Cerebellar cortex (tissue), 1 donor: ENCODE measurements around the gene C22orf31.
"Not testable (repeated sequence)": the region's sequence is repeated elsewhere in the genome, so short reads cannot be mapped to it uniquely, and the experiment has no call there.

Experiments
- DNase-seq: peaks from one replicate; pipeline ENCODE4 v3.0.0-alpha.2; 2015; ENCODE audit warnings: low spot score

Gene C22orf31

GRCh38 chr22:29061773-29062172 is at the start of gene C22orf31:
C22orf31 (minus strand) TSS chr22:29061831; CDS start chr22:29061792, 39 bp downstream.
- DNase-seq = no peak

DNA sequence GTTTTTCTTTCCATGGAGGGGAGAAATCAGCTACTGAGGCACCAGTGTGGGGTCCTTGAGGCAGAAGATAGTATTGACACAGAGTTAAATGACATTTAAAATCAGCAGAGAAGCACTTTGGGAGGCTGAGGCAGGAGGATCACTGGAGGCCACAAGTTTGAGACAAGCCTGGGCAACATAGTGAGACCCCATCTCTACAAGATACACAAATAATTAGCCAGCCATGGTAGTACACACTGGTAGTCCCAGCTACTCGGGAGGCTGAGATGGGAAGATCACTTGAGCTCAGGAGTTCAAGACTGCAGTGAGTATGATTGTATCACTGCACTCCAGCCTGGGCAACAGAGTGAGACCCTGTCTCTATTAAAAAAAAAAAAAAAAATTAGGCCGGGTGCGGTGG is 49.3 kb upstream of the C22orf31 start:
- no peak for DNase-seq

DNA sequence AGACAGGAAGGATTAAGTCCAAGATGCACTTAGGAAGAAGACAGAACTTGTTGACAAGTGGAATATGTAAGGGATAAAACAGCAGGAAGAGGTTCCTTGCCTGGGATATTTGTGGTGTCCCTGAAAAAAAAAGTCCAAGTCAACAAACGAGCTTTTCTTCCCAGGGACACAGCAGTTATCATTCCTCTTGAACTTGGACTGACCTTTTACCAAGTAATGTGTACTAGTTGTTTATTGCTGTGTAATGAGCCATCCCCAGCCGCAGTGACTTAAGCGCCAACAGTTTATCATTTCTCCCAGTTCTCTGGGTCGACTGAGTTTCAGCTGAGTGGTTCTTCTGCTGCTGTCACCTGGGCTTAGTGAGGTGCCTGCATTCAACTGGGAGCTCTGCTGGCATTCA is 48.2 kb upstream of the C22orf31 start:
- DNase-seq = no peak

DNA sequence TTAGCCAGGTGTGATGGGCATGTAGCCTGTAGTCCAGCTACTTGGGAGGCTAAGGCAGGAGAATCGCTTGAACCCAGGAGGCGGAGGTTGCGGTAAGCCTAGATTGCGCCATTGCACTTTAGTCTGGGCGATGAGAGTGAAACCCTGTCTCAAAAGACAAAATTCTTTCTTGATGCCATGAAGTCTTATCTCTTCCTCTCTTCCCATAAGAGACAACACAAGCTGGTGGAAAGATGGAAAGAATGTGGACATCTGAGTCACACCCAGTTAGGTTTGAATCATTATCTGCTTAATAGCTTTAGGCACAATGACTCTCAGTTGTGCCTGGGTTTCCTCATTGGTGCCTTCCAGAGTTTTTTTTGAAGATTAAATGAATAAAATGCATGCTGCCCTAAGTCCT is 46.5 kb upstream of the C22orf31 start:
- no peak for DNase-seq

DNA sequence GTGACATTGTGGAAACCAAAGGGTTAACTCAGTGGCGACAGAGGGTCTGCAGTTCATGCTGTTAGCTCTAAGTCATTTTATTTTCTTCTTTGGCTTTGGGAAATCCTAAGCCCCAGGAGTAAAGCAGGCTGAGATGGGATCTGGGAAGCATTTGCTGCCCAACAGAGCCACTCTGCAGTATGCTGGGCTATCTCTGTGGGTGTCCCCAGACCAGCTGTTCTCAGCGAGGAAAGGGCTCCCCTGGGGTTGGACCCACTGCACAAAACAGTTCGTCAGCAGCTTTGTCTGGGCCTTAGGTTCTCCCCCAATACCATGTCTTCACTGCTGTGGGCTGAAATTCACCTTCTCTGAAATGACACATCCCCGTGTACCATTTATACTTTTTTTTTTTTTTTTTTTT is 45.2 kb upstream of the C22orf31 start:
- no peak for DNase-seq

DNA sequence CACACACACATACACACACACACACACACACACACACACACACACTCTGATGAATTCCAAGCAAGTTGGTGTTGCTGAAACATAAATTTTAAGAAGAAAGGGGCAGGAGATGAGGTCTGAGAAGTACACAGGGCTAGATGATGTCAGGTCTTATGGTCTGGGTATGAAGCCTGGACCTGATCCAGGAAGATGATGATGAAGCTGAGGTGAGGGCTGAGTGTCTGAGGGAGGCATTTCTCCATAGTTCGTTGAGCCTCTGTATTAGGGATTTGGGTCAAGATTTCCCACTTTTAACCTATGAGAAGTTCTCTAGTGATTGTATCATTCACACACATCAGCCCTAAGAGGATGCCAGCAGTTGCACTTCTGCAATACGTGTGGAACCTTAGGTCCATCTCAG is 43.8 kb upstream of the C22orf31 start:
- DNase-seq = no peak

- DNase-seq = no peak
These were observed 41.5 kb upstream of the C22orf31 start for GRCh38 chr22:29103121-29103520.

DNA sequence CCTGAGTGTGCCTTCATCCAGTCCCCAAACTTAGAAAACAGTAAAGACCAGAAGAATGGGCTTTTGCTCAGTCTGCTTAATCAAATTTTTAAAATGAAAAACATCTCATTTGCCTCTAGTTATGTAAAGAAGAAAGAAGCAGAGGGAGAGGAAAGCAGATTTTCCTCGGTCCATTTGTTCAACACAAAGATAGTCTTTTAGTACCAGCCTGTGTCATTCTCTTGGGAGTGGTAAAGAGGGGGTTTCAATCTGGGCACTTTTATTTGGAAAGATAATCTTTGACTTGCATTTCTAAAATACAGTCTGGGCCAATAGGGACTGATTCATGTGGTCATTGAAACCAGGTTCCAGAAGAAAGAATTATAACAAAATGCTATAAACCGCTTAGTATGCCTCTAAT is 40.7 kb upstream of the C22orf31 start:
- DNase-seq = no peak

- DNase-seq = peak; percentile 74
These were observed 36.7 kb upstream of the C22orf31 start for GRCh38 chr22:29098296-29098695.

DNA sequence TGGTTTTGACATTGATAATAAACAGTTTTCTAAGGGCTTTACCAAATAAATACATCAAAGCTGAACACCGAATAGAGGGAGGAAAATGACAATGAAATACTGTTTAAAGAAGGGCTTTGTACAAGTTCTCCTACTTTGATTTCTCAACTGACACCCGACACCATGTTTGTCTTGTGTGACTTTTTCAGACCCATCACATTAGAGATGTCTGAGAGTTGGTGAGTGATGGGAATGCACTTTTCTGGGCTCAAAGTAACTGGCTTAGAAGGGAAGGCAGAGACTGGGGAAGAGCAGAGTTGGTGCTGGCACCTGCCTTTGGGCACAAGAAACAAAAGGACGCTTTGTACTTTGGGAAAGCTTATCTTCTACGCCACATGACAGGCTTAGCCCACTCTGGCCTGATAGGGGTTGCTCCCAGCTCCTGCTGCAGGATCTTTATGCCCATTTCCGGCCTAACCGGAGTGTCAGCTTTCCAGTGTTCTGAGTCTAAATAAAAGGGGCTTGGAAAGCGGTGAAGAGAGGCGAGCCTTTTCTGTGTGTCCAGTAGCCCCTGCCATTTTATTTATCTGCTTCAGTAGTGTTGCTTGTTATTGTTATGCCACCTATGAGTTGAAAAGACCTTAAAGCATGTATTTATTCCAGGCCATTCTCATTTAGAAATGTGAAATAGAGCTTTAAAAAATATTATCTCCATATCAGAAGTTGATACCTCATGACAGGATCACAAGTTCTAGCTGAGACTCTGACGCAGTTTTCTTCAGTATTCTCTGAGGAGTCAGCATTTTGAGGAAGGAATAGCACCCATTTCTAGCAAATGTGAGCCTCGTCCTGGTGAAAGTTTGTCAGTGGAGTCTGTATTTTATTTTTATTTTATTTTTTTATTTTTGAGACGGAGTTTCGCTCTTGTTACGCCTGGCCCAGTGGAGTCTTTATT is 35.4 kb upstream of the C22orf31 start:
- DNase-seq = no peak

DNA sequence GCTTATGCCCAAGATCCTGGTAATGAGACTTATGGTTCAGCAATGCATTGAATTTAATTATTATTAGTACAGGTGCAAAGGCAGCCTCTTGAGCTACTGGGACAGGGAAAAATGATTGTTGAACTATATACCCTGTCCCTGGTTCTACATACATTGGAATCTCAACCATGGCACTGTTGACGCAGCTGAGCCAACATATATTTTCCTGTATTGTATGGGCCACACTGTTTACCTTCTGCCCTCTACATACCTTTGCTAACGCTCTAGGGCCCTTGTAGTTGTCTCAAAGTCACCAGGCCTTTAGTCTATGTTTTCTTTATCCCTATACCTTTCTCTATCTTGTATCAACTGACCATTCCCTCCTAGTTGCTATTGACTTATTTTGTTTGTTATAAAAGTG is 33.8 kb upstream of the C22orf31 start:
- no peak for DNase-seq

DNA sequence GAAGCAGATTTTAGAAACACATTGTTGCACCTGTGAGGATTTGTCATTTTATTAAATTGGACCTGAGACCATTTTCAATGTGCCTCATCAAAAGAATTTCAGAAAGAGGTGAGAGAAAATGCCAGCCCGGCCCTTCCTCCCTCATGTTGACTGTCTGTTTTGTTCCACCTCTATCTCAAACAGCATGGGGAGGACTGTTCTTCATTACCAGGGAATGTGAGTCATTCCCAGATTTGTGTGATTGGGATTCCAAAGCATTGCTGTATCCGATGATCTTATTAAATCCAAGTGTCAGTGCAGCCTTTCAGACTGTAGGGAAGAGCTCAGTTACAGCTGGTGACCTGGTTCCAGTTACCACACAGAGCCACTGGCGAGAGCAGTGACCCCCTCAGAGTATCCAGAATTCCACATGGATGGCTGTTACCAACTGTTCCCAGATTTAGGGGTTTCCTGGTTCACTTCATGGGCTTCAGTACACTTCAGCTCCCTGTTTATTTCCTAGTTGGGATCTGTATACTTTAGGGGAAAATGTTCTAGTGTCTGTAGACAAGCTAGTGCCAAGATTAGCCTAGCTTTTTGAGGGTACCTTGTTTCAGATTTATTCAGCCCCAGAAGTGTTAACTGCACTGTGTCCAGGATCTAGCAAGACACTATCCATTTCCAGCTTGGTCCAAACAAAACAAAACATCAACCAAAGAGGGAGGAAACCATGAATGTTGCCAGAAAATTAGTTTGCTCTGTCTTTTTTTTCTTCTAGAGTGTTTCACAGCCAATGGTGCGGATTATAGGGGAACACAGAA is 32.1 kb upstream of the C22orf31 start:
- DNase-seq = no peak

GRCh38 chr22:29093030-29093429 is 31.4 kb upstream of the C22orf31 start:
- DNase-seq = no peak

DNA sequence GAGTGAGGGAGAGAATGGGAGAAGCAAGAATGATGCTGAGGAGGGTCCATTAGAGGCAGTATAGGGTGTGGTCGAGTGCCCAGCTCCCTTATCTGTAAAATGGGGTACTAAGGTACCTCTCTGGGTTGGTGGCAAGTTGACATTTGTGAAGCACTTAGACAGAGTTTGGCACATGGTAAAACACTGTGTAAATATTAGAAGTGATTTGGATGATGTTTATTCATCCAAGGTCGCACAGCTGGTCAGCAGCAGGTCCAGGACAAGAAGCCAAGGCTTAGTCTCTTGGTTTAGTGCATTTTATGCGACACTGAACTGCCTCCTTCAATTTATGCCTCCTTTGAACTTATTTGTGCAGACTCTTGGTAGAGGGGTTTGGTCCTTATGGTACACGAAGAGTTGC is 30.6 kb upstream of the C22orf31 start:
- DNase-seq = no peak

DNA sequence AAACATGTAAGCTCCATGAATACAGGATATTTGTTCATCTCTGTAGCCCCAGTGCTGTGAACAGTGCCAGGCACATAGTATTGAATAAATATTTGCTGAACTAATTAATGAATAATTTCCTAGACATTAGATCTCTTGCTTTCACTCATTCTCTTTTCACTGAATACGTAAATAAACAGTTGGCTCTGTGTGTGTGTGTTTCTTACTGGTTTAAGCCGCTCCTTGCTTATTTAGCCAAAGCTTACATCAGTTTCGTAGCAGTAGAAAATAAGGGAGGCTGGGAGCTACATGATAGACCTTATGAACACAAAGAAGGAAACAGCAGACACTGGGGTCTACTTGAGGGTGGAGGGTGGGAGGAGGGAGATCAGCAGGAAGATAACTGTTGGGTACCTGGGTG is 28.4 kb upstream of the C22orf31 start:
- no peak for DNase-seq

GRCh38 chr22:29089507-29089906 is 27.9 kb upstream of the C22orf31 start:
- DNase-seq = no peak

DNA sequence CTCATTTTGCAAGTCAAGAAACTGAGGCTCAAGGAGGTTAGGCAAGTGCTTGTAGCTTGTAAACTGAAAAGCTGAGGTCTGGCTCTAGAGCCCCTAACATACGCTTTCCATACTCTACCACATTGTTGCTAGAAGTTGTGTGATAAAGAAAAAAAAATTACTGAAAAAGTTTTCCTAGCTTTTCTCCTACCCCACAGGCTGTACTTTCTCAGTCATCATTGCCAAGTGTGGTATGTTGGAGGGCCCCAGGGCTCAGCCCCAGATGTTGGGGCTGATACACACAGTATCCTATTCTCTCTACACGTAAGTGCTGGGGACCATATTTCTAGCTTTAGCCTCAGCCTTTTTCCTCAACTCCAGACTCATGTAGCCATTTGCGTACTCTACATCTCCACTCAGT is 27.2 kb upstream of the C22orf31 start:
- DNase-seq = no peak

- DNase-seq = no peak
These were observed 25.4 kb upstream of the C22orf31 start for GRCh38 chr22:29087012-29087411.

DNA sequence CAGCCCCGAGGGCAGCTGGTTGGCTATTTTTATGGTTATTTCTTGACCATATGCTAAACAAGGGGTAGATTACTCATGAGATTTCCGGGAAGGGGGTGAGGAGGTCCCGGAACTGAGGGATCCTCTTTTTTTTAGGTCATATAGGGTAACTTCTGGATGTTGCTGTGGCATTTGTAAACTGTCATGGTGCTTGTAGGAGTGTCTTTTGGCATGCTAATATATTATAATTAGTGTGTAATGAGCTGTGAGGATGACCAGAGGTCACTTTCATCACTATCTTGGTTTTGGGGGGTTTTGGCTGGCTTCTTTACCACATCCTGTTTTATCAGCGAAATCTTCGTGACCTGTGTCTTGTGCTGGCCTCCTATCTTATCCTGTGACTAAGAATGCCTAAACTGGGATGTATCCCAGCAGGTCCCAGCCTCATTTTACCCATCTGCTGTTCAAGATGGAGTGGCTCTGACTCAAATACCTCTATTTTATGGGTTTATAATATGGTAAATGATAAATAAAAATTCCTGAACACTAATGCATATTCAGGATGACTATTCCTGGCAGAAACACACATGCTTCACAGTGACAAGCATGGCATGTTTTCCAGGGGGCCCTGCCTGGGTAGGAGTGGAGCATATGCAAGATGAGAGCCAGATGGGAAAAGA is 22.4 kb upstream of the C22orf31 start:
- no peak for DNase-seq

DNA sequence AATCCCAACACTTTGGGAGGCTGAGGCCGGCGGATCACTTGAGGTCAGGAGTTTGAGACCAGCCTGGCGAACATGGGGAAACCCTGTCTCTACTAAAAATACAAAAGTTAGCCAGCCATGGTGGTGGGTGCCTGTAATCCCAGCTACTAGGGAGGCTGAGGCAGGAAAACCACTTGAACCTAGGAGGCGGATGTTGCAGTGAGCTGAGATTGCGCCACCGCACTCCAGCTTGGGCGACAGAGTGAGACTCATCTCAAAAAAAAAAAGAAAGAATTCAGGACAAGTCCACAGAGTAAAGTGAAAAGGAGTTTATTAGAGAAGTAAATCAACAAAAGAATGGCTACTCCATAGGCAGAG is 21.9 kb upstream of the C22orf31 start:
- not testable (repeated sequence) for DNase-seq

DNA sequence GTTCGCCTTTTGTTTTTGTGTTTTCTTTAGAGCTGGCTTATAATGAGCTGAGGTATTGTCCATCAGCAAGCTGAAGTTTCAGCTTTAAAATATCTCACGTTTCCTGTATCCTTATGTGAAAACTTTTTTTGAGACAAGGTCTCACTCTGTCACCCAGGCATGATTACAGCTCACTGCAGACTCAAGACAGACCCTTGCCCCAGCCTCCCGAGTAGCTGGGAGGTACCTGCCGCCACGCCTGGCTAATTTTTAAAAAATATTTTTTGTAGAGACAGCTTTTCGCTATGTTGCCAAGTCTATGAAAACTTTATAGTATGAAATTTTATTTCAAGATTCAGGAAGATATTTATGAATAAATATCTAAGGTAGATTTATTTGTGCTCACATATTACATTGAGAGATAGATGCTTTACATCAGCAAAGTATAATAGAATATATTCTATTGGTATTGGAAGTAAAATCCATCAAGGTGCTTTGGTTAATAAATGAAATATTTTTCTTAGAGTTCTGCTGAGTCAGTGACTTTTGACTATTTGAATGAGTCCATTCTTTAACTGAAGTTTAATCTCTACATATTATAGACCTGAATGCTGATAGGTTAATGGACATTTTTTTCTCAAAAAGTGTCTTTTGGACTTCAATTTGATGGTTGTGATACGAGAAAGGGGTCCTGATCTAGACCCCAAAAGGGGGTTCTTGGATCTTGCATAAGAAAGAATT is 21.4 kb upstream of the C22orf31 start:
- no peak for DNase-seq
